Measurements from ENCODE around the gene CFAP69.

The CFAP69 gene, protein sequence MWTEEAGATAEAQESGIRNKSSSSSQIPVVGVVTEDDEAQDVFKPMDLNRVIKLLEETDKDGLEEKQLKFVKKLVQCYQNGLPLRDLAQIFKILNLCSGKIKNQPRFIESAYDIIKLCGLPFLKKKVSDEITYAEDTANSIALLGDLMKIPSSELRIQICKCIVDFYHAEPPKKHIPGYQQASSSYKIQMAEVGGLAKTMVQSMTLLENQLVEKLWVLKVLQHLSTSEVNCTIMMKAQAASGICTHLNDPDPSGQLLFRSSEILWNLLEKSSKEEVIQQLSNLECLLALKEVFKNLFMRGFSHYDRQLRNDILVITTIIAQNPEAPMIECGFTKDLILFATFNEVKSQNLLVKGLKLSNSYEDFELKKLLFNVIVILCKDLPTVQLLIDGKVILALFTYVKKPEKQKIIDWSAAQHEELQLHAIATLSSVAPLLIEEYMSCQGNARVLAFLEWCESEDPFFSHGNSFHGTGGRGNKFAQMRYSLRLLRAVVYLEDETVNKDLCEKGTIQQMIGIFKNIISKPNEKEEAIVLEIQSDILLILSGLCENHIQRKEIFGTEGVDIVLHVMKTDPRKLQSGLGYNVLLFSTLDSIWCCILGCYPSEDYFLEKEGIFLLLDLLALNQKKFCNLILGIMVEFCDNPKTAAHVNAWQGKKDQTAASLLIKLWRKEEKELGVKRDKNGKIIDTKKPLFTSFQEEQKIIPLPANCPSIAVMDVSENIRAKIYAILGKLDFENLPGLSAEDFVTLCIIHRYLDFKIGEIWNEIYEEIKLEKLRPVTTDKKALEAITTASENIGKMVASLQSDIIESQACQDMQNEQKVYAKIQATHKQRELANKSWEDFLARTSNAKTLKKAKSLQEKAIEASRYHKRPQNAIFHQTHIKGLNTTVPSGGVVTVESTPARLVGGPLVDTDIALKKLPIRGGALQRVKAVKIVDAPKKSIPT

GRCh38 chr7:90244909-90245851, at the start of gene CFAP69:
TSS of gene CFAP69 (plus strand) at chr7:90245174. CDS start at chr7:90245425, 251 bp downstream.
- H3K27ac ChIP-seq: no peak within 1 kb of the TSS
- H3K9me3 ChIP-seq: peaks cover 11% of the 10 kb centered on the region
- no peaks in the 10 kb centered on the region for H4K20me1 ChIP-seq
- no peaks in the 10 kb centered on the region for H3K27me3 ChIP-seq
- H3K4me1 ChIP-seq: no peaks in the 10 kb centered on the region
- H3K4me3 ChIP-seq: no peak within 1 kb of the TSS
- no peak within 1 kb of the TSS for H3K9ac ChIP-seq
- TF ChIP-seq Cebpa-rat (IDR thresholded peaks at IDR 0.05): no peak
- no peaks in the 10 kb centered on the region for H3K36me3 ChIP-seq
- no peak within 1 kb of the TSS for H3K4me2 ChIP-seq

GRCh38 chr7:90201500-90202195, 43.3 kb upstream of the CFAP69 start:
- Histone ChIP-seq H3K36me3 (no peaks in the 10 kb centered on the region), H3K9me3 (no peaks in the 10 kb centered on the region), H3K27me3 (no peaks in the 10 kb centered on the region), H3K27ac (no peak overlapping the region), H3K4me1 (no peaks in the 10 kb centered on the region), H3K9ac (no peak overlapping the region), H3K4me2 (no peak overlapping the region), H4K20me1 (no peaks in the 10 kb centered on the region), H3K4me3 (no peak overlapping the region)
- TF ChIP-seq Cebpa-rat (IDR thresholded peaks at IDR 0.05): peak; percentile 30; the same call in 1 of the 2 replicates

DNA sequence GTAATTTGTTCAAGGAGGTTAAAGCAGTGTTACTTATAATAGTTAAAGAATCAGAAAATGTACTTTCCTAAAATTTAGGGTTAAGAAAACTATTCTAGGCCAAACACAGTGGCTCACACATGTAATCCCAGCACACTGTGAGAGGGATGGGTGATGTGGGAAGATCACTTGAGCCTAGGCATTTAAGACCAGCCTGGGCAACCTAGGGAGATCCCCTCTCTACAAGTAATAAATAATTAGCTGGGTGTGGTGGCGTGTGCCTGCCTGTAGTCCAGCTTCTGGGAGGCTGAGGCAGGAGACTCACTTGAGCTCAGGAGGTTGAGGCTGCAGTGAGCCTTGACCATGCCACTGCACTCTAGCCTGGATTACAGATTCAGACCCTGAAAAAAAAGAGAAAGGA, 37.0 kb upstream of the CFAP69 start:
- no peak overlapping the region for H3K9ac ChIP-seq
- H3K4me1 ChIP-seq: no peaks in the 10 kb centered on the region
- H3K36me3 ChIP-seq: no peaks in the 10 kb centered on the region
- H3K27ac ChIP-seq: no peak overlapping the region
- no peak for TF ChIP-seq Cebpa-rat (IDR thresholded peaks at IDR 0.05)
- H3K4me2 ChIP-seq: no peak overlapping the region
- no peaks in the 10 kb centered on the region for H4K20me1 ChIP-seq
- peaks cover 17% of the 10 kb centered on the region for H3K9me3 ChIP-seq
- no peak overlapping the region for H3K4me3 ChIP-seq
- no peaks in the 10 kb centered on the region for H3K27me3 ChIP-seq

DNA sequence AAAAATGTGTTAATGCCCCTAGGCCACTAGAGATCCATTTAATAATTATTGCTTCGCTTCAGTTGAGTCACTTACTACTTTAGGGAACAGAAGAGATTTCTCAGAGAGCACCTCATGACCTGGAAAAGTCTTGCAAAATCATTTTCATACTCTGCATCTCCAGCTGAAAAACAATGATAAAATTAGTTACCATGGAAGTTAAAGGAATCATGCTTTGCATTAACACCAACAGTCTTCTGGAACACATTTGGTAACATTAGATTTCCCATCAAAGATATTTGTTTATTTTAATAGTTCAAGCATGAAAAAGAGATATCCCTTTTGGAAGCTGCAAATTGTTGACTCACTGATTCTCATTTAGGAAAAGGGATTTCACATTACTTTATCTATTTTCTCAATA, 35.2 kb upstream of the CFAP69 start:
- H3K27me3 ChIP-seq: no peaks in the 10 kb centered on the region
- no peaks in the 10 kb centered on the region for H4K20me1 ChIP-seq
- peaks cover 17% of the 10 kb centered on the region for H3K9me3 ChIP-seq
- no peak for TF ChIP-seq Cebpa-rat (IDR thresholded peaks at IDR 0.05)
- no peak overlapping the region for H3K4me2 ChIP-seq
- H3K9ac ChIP-seq: no peak overlapping the region
- H3K27ac ChIP-seq: no peak overlapping the region
- no peak overlapping the region for H3K4me3 ChIP-seq
- H3K36me3 ChIP-seq: no peaks in the 10 kb centered on the region
- no peaks in the 10 kb centered on the region for H3K4me1 ChIP-seq

DNA sequence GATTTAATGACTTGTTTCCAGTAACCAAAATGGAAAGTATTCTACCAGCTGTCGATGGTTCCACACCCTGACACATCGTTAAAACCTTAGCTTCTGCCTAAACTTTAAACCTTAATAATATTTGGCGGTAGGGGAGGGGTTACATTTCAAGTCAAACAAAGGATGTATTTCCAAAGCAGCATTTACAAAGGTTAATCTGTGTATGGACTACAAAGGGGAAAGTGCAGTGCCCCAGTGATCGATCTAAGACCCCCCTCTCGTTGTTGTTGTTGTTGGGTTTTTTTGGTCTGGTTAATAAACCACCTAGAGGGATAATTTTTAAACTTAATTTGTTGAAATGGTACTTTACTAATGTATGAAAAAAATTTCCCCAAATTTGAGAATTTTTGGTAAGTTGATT, 34.5 kb upstream of the CFAP69 start:
- Histone ChIP-seq H3K4me2 (no peak overlapping the region), H3K9ac (no peak overlapping the region)
- no peak for TF ChIP-seq Cebpa-rat (IDR thresholded peaks at IDR 0.05)

DNA sequence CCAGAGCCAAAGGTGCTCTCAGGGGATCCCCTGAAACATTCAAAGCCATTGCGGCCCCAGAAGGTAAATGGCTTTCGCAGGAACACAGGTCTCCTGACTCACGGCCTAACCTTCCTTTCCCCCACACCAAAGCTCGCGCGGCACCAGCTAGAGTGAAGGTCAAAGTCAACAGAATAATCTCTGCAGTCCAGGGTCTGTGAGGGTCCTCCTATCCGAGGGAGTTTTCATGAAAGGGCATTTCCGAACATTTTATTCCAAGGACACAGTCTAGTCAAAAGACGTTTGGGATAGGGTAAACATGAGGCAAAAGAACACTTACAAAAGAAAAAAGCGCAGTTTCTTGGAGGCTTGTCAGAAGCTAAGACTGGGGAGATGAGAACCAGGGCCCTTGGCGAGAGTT, 34.0 kb upstream of the CFAP69 start:
- no peak overlapping the region for H3K4me2 ChIP-seq
- no peak overlapping the region for H3K9ac ChIP-seq
- no peak for TF ChIP-seq Cebpa-rat (IDR thresholded peaks at IDR 0.05)
- no peaks in the 10 kb centered on the region for H3K4me1 ChIP-seq
- no peaks in the 10 kb centered on the region for H3K27me3 ChIP-seq
- H3K4me3 ChIP-seq: no peak overlapping the region
- no peaks in the 10 kb centered on the region for H3K36me3 ChIP-seq
- no peaks in the 10 kb centered on the region for H4K20me1 ChIP-seq
- no peak overlapping the region for H3K27ac ChIP-seq
- H3K9me3 ChIP-seq: peaks cover 17% of the 10 kb centered on the region

More for the DNA sequence above, 34.5 kb upstream of the CFAP69 start:
- H4K20me1 ChIP-seq: no peaks in the 10 kb centered on the region
- no peaks in the 10 kb centered on the region for H3K4me1 ChIP-seq
- H3K4me3 ChIP-seq: no peak overlapping the region
- no peaks in the 10 kb centered on the region for H3K27me3 ChIP-seq
- H3K36me3 ChIP-seq: no peaks in the 10 kb centered on the region
- H3K9me3 ChIP-seq: peaks cover 17% of the 10 kb centered on the region
- no peak overlapping the region for H3K27ac ChIP-seq

GRCh38 chr7:90211391-90212148, 33.4 kb upstream of the CFAP69 start, which contains the start of gene STEAP2:
TSS of gene STEAP2 (plus strand) at chr7:90211740. CDS start at chr7:90225083, 13,343 bp downstream.
- no peak for TF ChIP-seq Cebpa-rat (IDR thresholded peaks at IDR 0.05)
- H3K36me3 ChIP-seq: no peaks in the 10 kb centered on the region
- no peak within 1 kb of the TSS for H3K27ac ChIP-seq
- no peaks in the 10 kb centered on the region for H3K4me1 ChIP-seq
- no peak within 1 kb of the TSS for H3K9ac ChIP-seq
- no peaks in the 10 kb centered on the region for H3K27me3 ChIP-seq
- H3K4me3 ChIP-seq: no peak within 1 kb of the TSS
- peaks cover 17% of the 10 kb centered on the region for H3K9me3 ChIP-seq
- H3K4me2 ChIP-seq: no peak within 1 kb of the TSS
- H4K20me1 ChIP-seq: no peaks in the 10 kb centered on the region

DNA sequence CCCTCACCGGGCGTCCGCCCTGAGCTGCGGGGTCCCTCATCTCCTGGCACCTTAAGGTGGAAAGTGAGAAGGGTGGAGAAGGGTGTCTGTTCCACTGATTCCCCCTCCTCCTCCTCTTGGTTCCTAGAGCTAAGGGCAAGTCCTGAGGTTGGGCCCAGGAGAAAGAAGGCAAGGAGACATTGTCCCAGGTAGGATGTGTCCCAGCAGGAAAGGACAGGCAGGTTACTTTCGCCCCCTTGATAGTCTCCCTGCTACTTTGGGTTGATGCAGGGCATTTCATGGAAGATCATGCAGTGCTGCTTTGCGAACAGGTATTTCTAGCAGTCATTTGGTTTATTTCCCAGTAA, 32.9 kb upstream of the CFAP69 start:
- Histone ChIP-seq H3K27me3 (no peaks in the 10 kb centered on the region), H3K36me3 (no peaks in the 10 kb centered on the region), H3K4me2 (no peak overlapping the region), H3K4me3 (no peak overlapping the region), H3K27ac (no peak overlapping the region), H3K4me1 (no peaks in the 10 kb centered on the region), H4K20me1 (no peaks in the 10 kb centered on the region), H3K9me3 (peaks cover 17% of the 10 kb centered on the region), H3K9ac (no peak overlapping the region)
- no peak for TF ChIP-seq Cebpa-rat (IDR thresholded peaks at IDR 0.05)

Measured in BLaER1 (cell line).